Prostate gland (tissue), 2 donors: ENCODE results near the gene PTEN. TPM values are rescaled to one million over a fixed set of nuclear protein-coding genes. Genes with fewer than 3 reads are reported as not detected.

Experiments used
- DNase-seq: peaks from one replicate; pipeline ENCODE4 v3.0.0-alpha.2; 2019; ENCODE audit warnings: low spot score
- H3K27ac ChIP-seq, 2 donors: fragments of 200-600 bp; sonication (generic); 2 replicates each; pipeline ENCODE4 v1.5.1; 2017 to 2019
- H3K27me3 ChIP-seq: fragments of 200-600 bp; sonication (generic); replicated peaks from 2 replicates; pipeline ENCODE4 v1.5.1; 2019; ENCODE audit not compliant: insufficient read depth
- H3K36me3 ChIP-seq, 2 donors: fragments of 200-600 bp; sonication (generic); 1 replicate in 1 of 2; 2 replicates in 1 of 2; pipeline versions ENCODE4 v1.5.1 to v1.8.1; 2017 to 2019
- H3K4me1 ChIP-seq: fragments of 200-600 bp; sonication (generic); replicated peaks from 2 replicates; pipeline ENCODE4 v1.5.1; 2019
- H3K4me3 ChIP-seq, 2 donors: fragments of 200-600 bp; sonication (generic); 2 replicates each; pipeline ENCODE4 v1.5.1; 2017 to 2019
- H3K9me3 ChIP-seq: fragments of 200-600 bp; sonication (generic); 2 replicates; pipeline ENCODE4 v1.5.1; 2017
- POLR2A ChIP-seq: fragments of 450-650 bp; IDR thresholded peaks from one replicate; pipeline ENCODE4 v1.6.1; 2016; ENCODE audit warnings: antibody characterized with exemption, mild to moderate bottlenecking
- POLR2AphosphoS5 ChIP-seq: sonication (generic); formaldehyde crosslinking; IDR thresholded peaks from one replicate; pipeline ENCODE4 v1.6.1; 2017; ENCODE audit warnings: antibody characterized with exemption
- WGBS: methylation state at CpG from one replicate; pipeline ENCODE4 v1.1.5; 2018; 5-methylcytosine and 5-hydroxymethylcytosine counted together
- intact Hi-C: fragments of 100-400 bp; cut with DNase I; formaldehyde crosslinking; loops from one replicate; pipeline ENCODE4 v1.14.2; 2022
- total RNA-seq, 2 donors: library from RNA; depleted of rRNA; stranded (reverse); fragments of >200 nt; gene quantifications; one replicate each; pipeline ENCODE4 v1.1.0, GENCODE V29; 2016
- TF ChIP-seq, protein P1 (sequence below), 4 experiments: fragments of 200-600 bp in 2 of 4; fragments of 450-650 bp in 2 of 4; sonication (generic) in 2 of 4; IDR thresholded peaks; 1 replicate in 3 of 4; 2 replicates in 1 of 4; pipeline ENCODE4 v1.5.1; 2016 to 2019; ENCODE audit warnings: antibody characterized with exemption in 4 of 4, mild to moderate bottlenecking in 2 of 4, moderate library complexity in 2 of 4

PTEN gene
- total RNA-seq, 2 donors from 2014 or later: 85.8 to 90.2 TPM

DNA sequence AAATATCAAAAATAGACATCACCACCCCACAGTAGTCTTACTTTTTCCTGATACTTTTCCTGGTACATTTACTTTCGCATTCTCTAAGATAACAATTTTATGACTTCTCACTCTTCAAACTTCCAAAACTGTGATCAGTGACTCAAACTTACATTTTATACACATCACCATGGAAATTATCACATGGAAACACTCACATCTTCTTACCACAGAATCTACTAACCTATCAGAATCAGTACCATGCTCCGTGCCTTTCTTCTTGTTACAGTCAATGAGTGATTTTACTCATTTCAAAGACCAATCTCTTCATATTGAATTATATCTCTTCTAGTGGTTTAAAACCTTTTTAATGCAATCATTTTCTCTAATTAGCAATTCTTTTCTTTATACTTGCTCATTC lies 120.3 kb downstream of the PTEN start:
- whole genome bisulfite sequencing: 95% methylated on average over 2 of the region's 2 CpGs

DNA sequence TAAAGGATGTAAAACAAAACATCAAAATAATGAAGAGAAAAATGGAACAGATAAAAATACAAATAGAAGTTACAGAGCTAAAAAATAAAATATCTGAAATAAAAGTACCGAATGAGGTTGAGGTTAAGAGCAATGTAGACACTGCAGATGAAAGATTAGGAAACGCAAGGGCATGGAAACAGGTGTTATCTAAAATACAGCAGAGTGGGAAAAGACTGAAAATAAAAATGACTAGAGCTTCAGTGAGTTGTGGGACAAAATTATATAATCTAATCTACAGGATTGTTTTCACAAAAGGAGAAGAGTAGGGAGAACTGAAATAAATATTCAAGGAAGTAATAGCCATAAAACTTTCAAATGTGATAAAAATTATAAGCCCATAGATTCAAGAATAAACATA lies 123.8 kb downstream of the PTEN start:
- DNase-seq: no peak
- H3K9me3 ChIP-seq: no peaks in the 10 kb centered on the region
- H3K4me3 ChIP-seq: no peak overlapping the region
- no peaks in the 10 kb centered on the region for H3K27me3 ChIP-seq
- H3K36me3 ChIP-seq: no peaks in the 10 kb centered on the region
- no peaks in the 10 kb centered on the region for H3K4me1 ChIP-seq
- intact Hi-C loops: no loop called here
- 78% methylated on average over 2 of the region's 2 CpGs for WGBS
- H3K27ac ChIP-seq: no peak overlapping the region
- TF ChIP-seq POLR2AphosphoS5: no peak
- TF ChIP-seq, protein P1, sequence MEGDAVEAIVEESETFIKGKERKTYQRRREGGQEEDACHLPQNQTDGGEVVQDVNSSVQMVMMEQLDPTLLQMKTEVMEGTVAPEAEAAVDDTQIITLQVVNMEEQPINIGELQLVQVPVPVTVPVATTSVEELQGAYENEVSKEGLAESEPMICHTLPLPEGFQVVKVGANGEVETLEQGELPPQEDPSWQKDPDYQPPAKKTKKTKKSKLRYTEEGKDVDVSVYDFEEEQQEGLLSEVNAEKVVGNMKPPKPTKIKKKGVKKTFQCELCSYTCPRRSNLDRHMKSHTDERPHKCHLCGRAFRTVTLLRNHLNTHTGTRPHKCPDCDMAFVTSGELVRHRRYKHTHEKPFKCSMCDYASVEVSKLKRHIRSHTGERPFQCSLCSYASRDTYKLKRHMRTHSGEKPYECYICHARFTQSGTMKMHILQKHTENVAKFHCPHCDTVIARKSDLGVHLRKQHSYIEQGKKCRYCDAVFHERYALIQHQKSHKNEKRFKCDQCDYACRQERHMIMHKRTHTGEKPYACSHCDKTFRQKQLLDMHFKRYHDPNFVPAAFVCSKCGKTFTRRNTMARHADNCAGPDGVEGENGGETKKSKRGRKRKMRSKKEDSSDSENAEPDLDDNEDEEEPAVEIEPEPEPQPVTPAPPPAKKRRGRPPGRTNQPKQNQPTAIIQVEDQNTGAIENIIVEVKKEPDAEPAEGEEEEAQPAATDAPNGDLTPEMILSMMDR (IDR thresholded peaks at IDR 0.05): no peak
- TF ChIP-seq POLR2A: no peak

More for the DNA sequence above, 120.3 kb downstream of the PTEN start:
- DNase-seq: no peak
- Histone ChIP-seq H3K4me3 (no peak overlapping the region), H3K27ac (no peak overlapping the region), H3K36me3 (no peaks in the 10 kb centered on the region), H3K27me3 (no peaks in the 10 kb centered on the region), H3K4me1 (no peaks in the 10 kb centered on the region), H3K9me3 (no peaks in the 10 kb centered on the region)
- intact Hi-C loops: no loop called here
- TF ChIP-seq POLR2A (no peak), POLR2AphosphoS5 (no peak)

DNA sequence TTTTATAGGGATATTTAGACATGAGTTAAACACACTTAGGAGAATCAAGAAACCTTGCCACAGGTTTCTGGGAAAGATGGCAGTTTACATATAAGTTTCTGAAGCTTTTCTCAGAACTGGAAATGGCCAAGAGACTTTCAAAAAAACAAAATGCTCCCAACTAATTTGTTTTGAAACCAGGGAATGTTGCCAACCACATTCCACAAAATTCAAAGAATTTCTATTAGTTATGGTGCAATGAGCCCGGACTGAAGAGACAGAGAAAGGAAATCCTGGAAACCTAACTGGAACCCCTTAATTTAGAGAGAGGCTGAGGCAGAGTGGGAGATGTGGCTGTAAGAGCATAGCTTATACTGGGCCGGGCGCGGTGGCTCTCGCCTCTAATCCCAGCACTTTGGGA lies 128.5 kb downstream of the PTEN start:
- no peak for TF ChIP-seq POLR2A
- TF ChIP-seq, protein P1 (IDR thresholded peaks at IDR 0.05): no peak
- no peak for TF ChIP-seq POLR2AphosphoS5
- Histone ChIP-seq H3K9me3 (no peaks in the 10 kb centered on the region), H3K4me1 (no peaks in the 10 kb centered on the region), H3K27ac (no peak overlapping the region), H3K27me3 (no peaks in the 10 kb centered on the region), H3K4me3 (no peak overlapping the region), H3K36me3 (no peaks in the 10 kb centered on the region)
- WGBS: 94% methylated on average over 5 of the region's 5 CpGs
- intact Hi-C loops: no loop called here
- DNase-seq: no peak

DNA sequence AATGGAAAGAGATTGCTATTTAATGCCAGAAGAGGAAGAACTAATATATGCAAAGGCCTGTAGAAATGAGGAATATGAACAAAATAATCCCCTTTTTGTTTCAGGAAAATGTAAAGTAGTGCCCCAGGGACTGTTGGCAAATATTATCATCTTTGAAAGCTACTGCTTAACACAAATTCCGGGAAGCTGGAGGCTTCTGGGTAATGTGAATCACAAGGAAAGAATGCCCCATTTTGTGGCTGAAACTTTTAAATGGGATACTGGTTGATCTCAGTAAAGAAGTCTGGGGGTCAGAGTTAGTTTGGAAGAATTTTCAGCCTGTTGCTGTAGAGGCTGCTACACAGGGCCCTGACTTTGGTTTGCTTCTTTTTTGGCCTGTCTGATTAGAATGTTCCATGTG lies 141.0 kb downstream of the PTEN start:
- Histone ChIP-seq H3K4me1 (no peaks in the 10 kb centered on the region), H3K4me3 (no peak overlapping the region), H3K27me3 (no peaks in the 10 kb centered on the region), H3K9me3 (no peaks in the 10 kb centered on the region), H3K36me3 (no peaks in the 10 kb centered on the region), H3K27ac (no peak overlapping the region)
- WGBS: 75% methylated on average over 1 of the region's 1 CpG
- DNase-seq: no peak
- intact Hi-C loops: no loop called here
- TF ChIP-seq, protein P1 (IDR thresholded peaks at IDR 0.05): no peak
- TF ChIP-seq POLR2AphosphoS5: no peak
- TF ChIP-seq POLR2A: no peak

DNA sequence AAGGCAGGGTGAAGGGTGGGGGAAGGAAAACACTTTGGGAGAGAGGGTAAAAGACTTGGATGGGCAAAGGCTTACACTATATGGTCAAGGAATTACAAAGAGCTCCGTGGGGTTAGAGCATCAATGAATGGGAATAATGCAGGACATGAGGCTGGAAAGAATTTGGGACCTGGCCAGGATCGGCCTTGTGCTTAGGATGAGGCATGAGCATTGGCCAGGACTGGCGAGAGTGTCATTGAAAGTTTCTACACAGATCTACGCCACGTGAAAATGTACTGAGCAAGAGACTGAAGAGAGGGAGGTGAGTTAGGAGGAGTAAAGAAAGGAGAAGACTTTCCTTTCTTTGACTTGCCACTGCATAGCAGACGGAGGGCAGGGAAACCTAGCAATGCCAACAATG lies 142.8 kb downstream of the PTEN start:
- intact Hi-C loops: no loop called here

More for the DNA sequence above, 142.8 kb downstream of the PTEN start:
- DNase-seq: no peak
- 95% methylated on average over 6 of the region's 6 CpGs for WGBS
- no peak overlapping the region for H3K27ac ChIP-seq
- no peaks in the 10 kb centered on the region for H3K9me3 ChIP-seq
- H3K4me3 ChIP-seq: no peak overlapping the region
- no peaks in the 10 kb centered on the region for H3K4me1 ChIP-seq
- no peak for TF ChIP-seq POLR2A
- TF ChIP-seq POLR2AphosphoS5: no peak
- TF ChIP-seq, protein P1 (IDR thresholded peaks at IDR 0.05): no peak
- H3K27me3 ChIP-seq: no peaks in the 10 kb centered on the region
- no peaks in the 10 kb centered on the region for H3K36me3 ChIP-seq
